ENCODE data around the gene VPS51.

DNA sequence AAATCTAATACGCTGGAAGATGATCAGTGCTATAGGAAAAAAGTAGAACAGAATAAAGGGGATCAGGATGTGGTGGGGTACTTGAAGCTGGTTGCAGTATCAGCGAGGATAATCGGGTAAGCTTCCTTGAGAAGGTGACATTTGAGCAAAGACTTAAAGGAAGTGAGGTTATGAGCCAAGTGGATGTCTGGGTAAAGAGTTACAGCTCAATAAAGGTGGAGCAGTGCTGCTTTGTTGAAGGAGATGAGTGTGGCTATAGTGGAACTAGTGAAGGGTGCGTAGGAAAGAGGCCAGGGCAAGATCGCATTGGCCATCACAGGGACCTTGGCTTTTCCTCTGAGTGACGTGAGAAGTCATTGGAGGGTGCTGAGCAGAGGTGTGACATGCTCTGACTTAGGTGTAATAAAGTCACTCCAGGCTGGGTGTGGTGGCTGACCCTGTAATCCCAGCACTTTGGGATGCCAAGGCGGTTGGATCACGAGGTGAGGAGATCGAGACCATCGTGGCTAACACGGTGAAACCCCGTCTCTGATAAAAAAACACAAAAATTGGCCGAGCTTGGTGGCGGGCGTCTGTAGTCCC, 40.6 kb downstream of the VPS51 start:
- TF ChIP-seq, protein P1, sequence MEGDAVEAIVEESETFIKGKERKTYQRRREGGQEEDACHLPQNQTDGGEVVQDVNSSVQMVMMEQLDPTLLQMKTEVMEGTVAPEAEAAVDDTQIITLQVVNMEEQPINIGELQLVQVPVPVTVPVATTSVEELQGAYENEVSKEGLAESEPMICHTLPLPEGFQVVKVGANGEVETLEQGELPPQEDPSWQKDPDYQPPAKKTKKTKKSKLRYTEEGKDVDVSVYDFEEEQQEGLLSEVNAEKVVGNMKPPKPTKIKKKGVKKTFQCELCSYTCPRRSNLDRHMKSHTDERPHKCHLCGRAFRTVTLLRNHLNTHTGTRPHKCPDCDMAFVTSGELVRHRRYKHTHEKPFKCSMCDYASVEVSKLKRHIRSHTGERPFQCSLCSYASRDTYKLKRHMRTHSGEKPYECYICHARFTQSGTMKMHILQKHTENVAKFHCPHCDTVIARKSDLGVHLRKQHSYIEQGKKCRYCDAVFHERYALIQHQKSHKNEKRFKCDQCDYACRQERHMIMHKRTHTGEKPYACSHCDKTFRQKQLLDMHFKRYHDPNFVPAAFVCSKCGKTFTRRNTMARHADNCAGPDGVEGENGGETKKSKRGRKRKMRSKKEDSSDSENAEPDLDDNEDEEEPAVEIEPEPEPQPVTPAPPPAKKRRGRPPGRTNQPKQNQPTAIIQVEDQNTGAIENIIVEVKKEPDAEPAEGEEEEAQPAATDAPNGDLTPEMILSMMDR (IDR thresholded peaks at IDR 0.05) = no peak
- TF ChIP-seq POLR2AphosphoS5 (IDR thresholded peaks at IDR 0.05) = no peak

Measured in esophagus muscularis mucosa (tissue), 3 donors.